Measurements from ENCODE around the gene CRIP2. TPM values are rescaled to one million over a fixed set of nuclear protein-coding genes. Genes with fewer than 3 reads are reported as not detected.

CRIP2 gene
- total RNA-seq, 2 donors from 2014 or later = 0.98 to 2.2 TPM

DNA sequence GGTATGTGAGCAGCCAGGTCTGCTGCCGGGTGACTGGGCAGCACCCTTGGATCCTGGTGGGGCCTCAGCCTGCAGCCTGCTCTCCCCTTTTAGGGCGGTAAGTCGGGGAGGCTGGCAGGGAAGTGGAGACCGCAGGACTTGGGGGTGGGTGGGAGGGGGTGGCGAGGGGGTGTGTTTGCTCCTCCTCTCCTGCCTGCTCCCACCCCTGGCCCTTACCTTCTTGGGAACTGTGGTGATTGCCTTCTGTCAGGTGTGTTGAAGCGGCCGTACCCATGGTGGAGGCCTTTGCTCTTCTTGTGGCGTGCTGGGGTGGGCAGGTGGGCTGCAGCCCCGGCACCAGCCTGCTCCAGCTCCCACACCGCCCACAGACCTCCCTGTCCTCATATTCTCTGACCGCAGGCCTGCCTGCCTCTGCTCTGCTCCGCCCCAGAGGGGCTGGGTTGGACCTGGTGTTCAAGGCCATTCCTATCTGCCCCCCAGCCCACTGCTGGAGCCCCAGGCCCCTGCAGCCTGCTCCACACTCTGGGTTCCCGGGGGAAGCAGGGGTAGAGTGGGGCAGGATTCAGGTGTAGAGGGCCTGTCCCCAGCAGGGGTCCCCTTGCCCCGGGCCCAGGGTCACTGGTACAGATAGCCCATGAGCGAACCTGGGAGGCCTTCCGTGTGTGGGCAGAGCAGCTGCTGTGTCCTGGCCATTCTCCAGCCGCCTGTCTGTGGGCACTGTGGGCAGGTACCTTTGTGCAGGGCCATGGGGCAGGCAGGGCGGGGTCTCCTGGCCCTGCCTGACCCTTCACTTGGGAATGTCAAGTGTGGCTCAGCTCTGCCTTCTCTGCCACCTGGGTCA is 21.6 kb downstream of the CRIP2 start:
- no peaks in the 10 kb centered on the region for H3K36me3 Mint-ChIP-seq
- peaks cover 4 to 5% of the 10 kb centered on the region in 2 donors for H3K4me1 Mint-ChIP-seq (ENCODE audit: low read depth in 2 of 2)
- H3K27me3 Mint-ChIP-seq = no peaks in the 10 kb centered on the region
- ATAC-seq (no peak), DNase-seq (ENCODE audit: low spot score) (peak; percentile 32)
- no peak overlapping the region for H3K4me3 Mint-ChIP-seq
- no peak overlapping the region for H3K27ac Mint-ChIP-seq
- no peaks in the 10 kb centered on the region for H3K9me3 Mint-ChIP-seq

- ATAC-seq = no peak
- no peak overlapping the region for H3K4me3 Mint-ChIP-seq
- no peaks in the 10 kb centered on the region for H3K9me3 Mint-ChIP-seq
- no peaks in the 10 kb centered on the region for H3K27me3 Mint-ChIP-seq
- DNase-seq (ENCODE audit: low spot score) = peak; percentile 57
- H3K27ac Mint-ChIP-seq = no peak overlapping the region
- peaks cover 0 to under 1% of the 10 kb centered on the region in 2 donors for H3K4me1 Mint-ChIP-seq (ENCODE audit: low read depth in 2 of 2)
- H3K36me3 Mint-ChIP-seq = no peaks in the 10 kb centered on the region
Measured at GRCh38 chr14:105496831-105497591, 22.4 kb downstream of the CRIP2 start.

- peak; percentile 46 for DNase-seq (ENCODE audit: low spot score)
- no peak for ATAC-seq
- Mint-ChIP-seq H3K4me3 (no peak overlapping the region), H3K36me3 (no peaks in the 10 kb centered on the region), H3K4me1 (ENCODE audit: low read depth in 2 of 2) (no peaks in the 10 kb centered on the region), H3K27ac (no peak overlapping the region), H3K9me3 (no peaks in the 10 kb centered on the region), H3K27me3 (no peaks in the 10 kb centered on the region)
Measured at GRCh38 chr14:105497671-105498429, 23.2 kb downstream of the CRIP2 start.

GRCh38 chr14:105498430-105499255 is 24.0 kb downstream of the CRIP2 start:
- H3K9me3 Mint-ChIP-seq = no peaks in the 10 kb centered on the region
- DNase-seq (ENCODE audit: low spot score) (peak; percentile 40), ATAC-seq (no peak)
- H3K27ac Mint-ChIP-seq = no peak overlapping the region
- no peaks in the 10 kb centered on the region for H3K27me3 Mint-ChIP-seq
- no peaks in the 10 kb centered on the region for H3K36me3 Mint-ChIP-seq
- no peak overlapping the region for H3K4me3 Mint-ChIP-seq
- H3K4me1 Mint-ChIP-seq (ENCODE audit: low read depth in 2 of 2) = no peaks in the 10 kb centered on the region

GRCh38 chr14:105499256-105500035 is 24.8 kb downstream of the CRIP2 start:
- Mint-ChIP-seq H3K36me3 (no peaks in the 10 kb centered on the region), H3K9me3 (no peaks in the 10 kb centered on the region), H3K4me3 (no peak overlapping the region), H3K27me3 (no peaks in the 10 kb centered on the region), H3K4me1 (ENCODE audit: low read depth in 2 of 2) (no peaks in the 10 kb centered on the region), H3K27ac (no peak overlapping the region)
- DNase-seq (ENCODE audit: low spot score) = no peak
- no peak for ATAC-seq

DNA sequence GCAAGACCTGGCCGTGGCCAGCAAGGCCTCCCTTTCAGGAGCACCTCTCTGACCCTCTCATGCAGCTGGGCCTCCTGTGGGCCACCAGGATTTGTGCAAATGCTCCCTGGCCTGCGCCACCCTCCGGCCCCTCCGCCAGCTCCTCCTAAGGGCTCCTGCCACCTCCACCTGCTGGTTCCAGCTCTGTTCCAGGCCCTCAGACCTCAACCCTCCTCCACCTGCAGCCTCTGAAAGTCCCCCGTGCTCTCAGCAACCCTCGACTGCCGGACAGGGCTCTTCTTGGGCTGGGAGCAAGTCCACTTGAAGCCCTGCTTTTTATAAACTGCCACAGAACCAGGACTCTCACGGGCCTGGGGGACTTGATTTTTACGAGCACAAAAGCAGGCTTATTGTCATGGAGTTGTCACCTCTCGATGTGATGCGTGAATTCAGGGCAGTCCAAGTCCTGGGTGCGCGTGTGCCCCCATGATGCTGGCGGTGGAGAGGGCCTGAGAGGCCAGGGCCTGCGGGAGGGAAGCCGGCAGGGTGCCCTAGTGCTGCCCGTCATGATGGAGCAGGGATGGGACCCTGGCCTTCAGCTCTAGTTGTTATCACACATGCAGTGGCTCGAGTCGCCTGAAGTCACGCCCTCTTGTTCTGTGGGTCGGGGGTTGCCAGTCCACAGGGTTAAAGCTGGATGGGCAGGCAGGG is 25.6 kb downstream of the CRIP2 start:
- no peak overlapping the region for H3K4me3 Mint-ChIP-seq
- H3K27ac Mint-ChIP-seq = no peak overlapping the region

DNA sequence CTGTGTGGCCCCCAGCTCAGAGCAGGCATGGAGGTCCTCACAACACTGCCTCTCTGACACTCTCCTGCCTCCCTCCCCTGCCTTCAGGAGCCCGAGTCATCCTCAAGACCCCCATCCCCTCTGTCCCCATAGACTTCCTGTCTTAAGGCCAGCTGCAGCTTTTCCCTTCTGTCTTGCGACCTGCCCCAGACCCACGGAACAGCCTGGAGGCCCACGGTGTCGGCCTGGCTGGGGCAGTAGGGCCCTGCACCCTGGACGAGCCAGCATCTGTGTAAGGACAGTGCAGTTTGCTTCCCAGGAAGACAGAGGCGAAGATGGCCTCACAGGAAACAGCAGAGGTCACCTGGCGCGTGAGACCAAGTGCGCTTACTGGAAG is 26.1 kb downstream of the CRIP2 start:
- no peaks in the 10 kb centered on the region for H3K36me3 Mint-ChIP-seq
- no peak overlapping the region for H3K4me3 Mint-ChIP-seq
- DNase-seq (ENCODE audit: low spot score) = no peak
- no peaks in the 10 kb centered on the region for H3K4me1 Mint-ChIP-seq (ENCODE audit: low read depth in 2 of 2)
- H3K27ac Mint-ChIP-seq = no peak overlapping the region
- H3K9me3 Mint-ChIP-seq = no peaks in the 10 kb centered on the region
- no peaks in the 10 kb centered on the region for H3K27me3 Mint-ChIP-seq
- no peak for ATAC-seq

More for the DNA sequence above, 25.6 kb downstream of the CRIP2 start:
- Mint-ChIP-seq H3K9me3 (no peaks in the 10 kb centered on the region), H3K36me3 (no peaks in the 10 kb centered on the region), H3K27me3 (no peaks in the 10 kb centered on the region), H3K4me1 (ENCODE audit: low read depth in 2 of 2) (no peaks in the 10 kb centered on the region)
- no peak for ATAC-seq
- DNase-seq (ENCODE audit: low spot score) = no peak

- no peak for DNase-seq (ENCODE audit: low spot score)
- Mint-ChIP-seq H3K27ac (no peak overlapping the region), H3K27me3 (no peaks in the 10 kb centered on the region), H3K36me3 (no peaks in the 10 kb centered on the region), H3K9me3 (no peaks in the 10 kb centered on the region), H3K4me3 (no peak overlapping the region), H3K4me1 (ENCODE audit: low read depth in 2 of 2) (no peaks in the 10 kb centered on the region)
- ATAC-seq = no peak
Measured at GRCh38 chr14:105501504-105502291, 27.1 kb downstream of the CRIP2 start.

- Mint-ChIP-seq H3K36me3 (no peaks in the 10 kb centered on the region), H3K27me3 (peaks cover 0 to 4% of the 10 kb centered on the region in 2 donors), H3K27ac (no peak overlapping the region), H3K4me1 (ENCODE audit: low read depth in 2 of 2) (no peaks in the 10 kb centered on the region), H3K9me3 (no peaks in the 10 kb centered on the region), H3K4me3 (no peak overlapping the region)
- ATAC-seq = no peak
- DNase-seq (ENCODE audit: low spot score) = no peak
Measured at GRCh38 chr14:105502446-105503295, 28.1 kb downstream of the CRIP2 start.

GRCh38 chr14:105503296-105503640 is 28.6 kb downstream of the CRIP2 start:
- no peaks in the 10 kb centered on the region for H3K9me3 Mint-ChIP-seq
- no peak overlapping the region for H3K4me3 Mint-ChIP-seq
- ATAC-seq (no peak), DNase-seq (ENCODE audit: low spot score) (no peak)
- H3K4me1 Mint-ChIP-seq (ENCODE audit: low read depth in 2 of 2) = no peaks in the 10 kb centered on the region
- no peaks in the 10 kb centered on the region for H3K36me3 Mint-ChIP-seq
- no peak overlapping the region for H3K27ac Mint-ChIP-seq
- peaks cover 4 to 9% of the 10 kb centered on the region in 2 donors for H3K27me3 Mint-ChIP-seq
